Spleen (tissue), 11 donors: ENCODE data around the gene COG6. TPM values are rescaled to one million over a fixed set of nuclear protein-coding genes. Genes with fewer than 3 reads are reported as not detected.

Source experiments
- DNase-seq: peaks from one replicate; pipeline ENCODE4 v3.0.0-alpha.2; 2020
- H3K27ac ChIP-seq, 8 donors: fragments of 200-600 bp; sonication (generic) in 7 of 8; 1 replicate in 4 of 8; 2 replicates in 4 of 8; pipeline versions ENCODE4 v1.5.0 to v1.8.0; 2016 to 2021; ENCODE audit warnings: inconsistent platforms in 4 of 8, mild to moderate bottlenecking in 4 of 8, moderate library complexity in 1 of 8
- H3K27me3 ChIP-seq, 7 donors: fragments of 200-600 bp; sonication (generic) in 6 of 7; replicated peaks in 1 of 7; 1 replicate in 4 of 7; 2 replicates in 3 of 7; pipeline versions ENCODE4 v1.5.0 to v1.8.0; 2016 to 2021; ENCODE audit warnings: inconsistent platforms in 3 of 7, mild to moderate bottlenecking in 1 of 7
- H3K36me3 ChIP-seq, 6 donors: fragments of 200-600 bp; sonication (generic) in 5 of 6; 1 replicate in 4 of 6; 2 replicates in 2 of 6; pipeline versions ENCODE4 v1.5.0 to v1.8.0; 2016 to 2021; ENCODE audit warnings: inconsistent platforms in 2 of 6
- H3K4me1 ChIP-seq, 6 donors: fragments of 200-600 bp; sonication (generic) in 5 of 6; 1 replicate in 3 of 6; 2 replicates in 3 of 6; pipeline versions ENCODE4 v1.5.0 to v1.8.0; 2016 to 2021; ENCODE audit warnings: inconsistent platforms in 3 of 6
- H3K4me3 ChIP-seq, 8 donors: fragments of 200-600 bp; sonication (generic) in 7 of 8; 1 replicate in 4 of 8; 2 replicates in 4 of 8; pipeline versions ENCODE4 v1.5.0 to v1.8.0; 2016 to 2021; ENCODE audit warnings: inconsistent platforms in 4 of 8, mild to moderate bottlenecking in 4 of 8, moderate library complexity in 2 of 8
- H3K9me3 ChIP-seq, 8 donors: fragments of 200-600 bp; sonication (generic) in 7 of 8; 1 replicate in 4 of 8; 2 replicates in 4 of 8; pipeline versions ENCODE4 v1.5.0 to v1.8.0; 2016 to 2021; ENCODE audit warnings: inconsistent platforms in 4 of 8
- POLR2A ChIP-seq, 3 donors: fragments of 450-650 bp; IDR thresholded peaks; one replicate each; pipeline ENCODE4 v1.5.1; 2017; ENCODE audit warnings: antibody characterized with exemption in 3 of 3, mild to moderate bottlenecking in 1 of 3
- POLR2AphosphoS5 ChIP-seq, 3 donors: sonication (generic); formaldehyde crosslinking; IDR thresholded peaks; one replicate each; pipeline ENCODE4 v1.5.1; 2017; ENCODE audit warnings: antibody characterized with exemption in 3 of 3
- WGBS, 5 donors: extraction: QIAGEN DNeasy Blood & Tissue Kit in 3 of 5; methylation state at CpG; one replicate each; pipeline versions ENCODE4 v1.1.5 to v1.1.7; 2013 to 2018; 5-methylcytosine and 5-hydroxymethylcytosine counted together
- intact Hi-C: fragments of 100-400 bp; cut with DNase I; formaldehyde crosslinking; loops from one replicate; pipeline ENCODE4 v1.15.0; 2023; ENCODE audit warnings: low total_unique reads
- polyA plus RNA-seq, 3 donors: library from polyadenylated mRNA; stranded (reverse); fragments of 200-250 nt; gene quantifications; one replicate each; pipeline ENCODE4 v1.2.1, GENCODE V29; 2013
- total RNA-seq, 7 donors: library from RNA; depleted of rRNA in 3 of 7; stranded (reverse); fragments of >200 nt in 3 of 7; fragmentation: NEBNext Ultra II Directional in 4 of 7; extraction: Animal tissue kit (Norgen Biotek cat#: 25700) in 4 of 7; gene quantifications; one replicate each; pipeline versions ENCODE4 v1.1.0 to v1.2.1, GENCODE V29; 2016 to 2021
- TF ChIP-seq, protein P1 (sequence below), 11 experiments: fragments of 200-600 bp in 7 of 11; fragments of 450-650 bp in 4 of 11; sonication (generic) in 4 of 11; IDR thresholded peaks in 8 of 11; conservative IDR thresholded peaks in 3 of 11; 1 replicate in 7 of 11; 2 replicates in 4 of 11; pipeline versions ENCODE4 v1.4.0 to v1.8.0; 2016 to 2021; ENCODE audit warnings: antibody characterized with exemption in 11 of 11, inconsistent platforms in 4 of 11, mild to moderate bottlenecking in 1 of 11
- donor health status: healthy with polysubstance abuse.
- donor health status: DM: no; HTN: no; CAD: no; lungs with moderate emphysema.
- donor health status: DM: no; HTN: no; CAD: no.
- donor health status: Bipolar disorder and iron deficiency.
- donor health status: healthy.
- donor health status: DM: no; HTN: no; CAD: no.
- donor health status: DM: yes; HTN: yes; CAD: no.

Gene COG6
- total and polyA plus RNA-seq, 10 donors, result 5.7 to 41.9 (median 23.8) TPM

DNA sequence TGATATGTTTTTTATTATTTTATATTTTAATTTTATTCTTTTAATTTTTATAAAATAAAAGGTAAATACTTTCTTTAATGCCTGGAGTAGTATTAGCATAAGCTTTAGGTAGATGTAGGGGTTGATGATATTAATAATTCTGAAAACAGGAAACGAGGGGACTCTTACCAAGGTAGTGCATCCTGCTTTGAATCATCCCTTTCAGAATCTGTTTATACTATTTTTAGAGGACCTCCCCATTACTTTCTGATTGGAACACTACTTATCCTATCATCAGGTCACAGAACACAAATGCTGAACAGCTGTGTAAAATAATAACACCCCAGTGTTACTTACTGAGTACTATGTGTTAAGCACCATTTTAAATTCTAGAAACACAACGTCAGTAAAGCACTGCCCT lies 27.3 kb downstream of the COG6 start:
- Histone ChIP-seq H3K27ac (no peak overlapping the region), H3K27me3 (no peaks in the 10 kb centered on the region), H3K4me3 (no peak overlapping the region), H3K4me1 (peaks cover 0 to 12% (median 0%) of the 10 kb centered on the region in 6 donors), H3K9me3 (no peaks in the 10 kb centered on the region), H3K36me3 (peaks cover 2 to 70% (median 37%) of the 10 kb centered on the region in 6 donors)
- intact Hi-C loops, result loop anchor here (5.0 kb wide), 1 partner anchor 1095 kb away; no protein-coding TSS in a partner anchor
- DNase-seq, result no peak
- 57 to 84% (median 71%) methylated on average over 2 of the region's 2 CpGs for whole genome bisulfite sequencing, 5 donors
- no peak for TF ChIP-seq POLR2A (IDR thresholded peaks at IDR 0.05)
- TF ChIP-seq POLR2AphosphoS5 (IDR thresholded peaks at IDR 0.05), result no peak
- TF ChIP-seq, protein P1, sequence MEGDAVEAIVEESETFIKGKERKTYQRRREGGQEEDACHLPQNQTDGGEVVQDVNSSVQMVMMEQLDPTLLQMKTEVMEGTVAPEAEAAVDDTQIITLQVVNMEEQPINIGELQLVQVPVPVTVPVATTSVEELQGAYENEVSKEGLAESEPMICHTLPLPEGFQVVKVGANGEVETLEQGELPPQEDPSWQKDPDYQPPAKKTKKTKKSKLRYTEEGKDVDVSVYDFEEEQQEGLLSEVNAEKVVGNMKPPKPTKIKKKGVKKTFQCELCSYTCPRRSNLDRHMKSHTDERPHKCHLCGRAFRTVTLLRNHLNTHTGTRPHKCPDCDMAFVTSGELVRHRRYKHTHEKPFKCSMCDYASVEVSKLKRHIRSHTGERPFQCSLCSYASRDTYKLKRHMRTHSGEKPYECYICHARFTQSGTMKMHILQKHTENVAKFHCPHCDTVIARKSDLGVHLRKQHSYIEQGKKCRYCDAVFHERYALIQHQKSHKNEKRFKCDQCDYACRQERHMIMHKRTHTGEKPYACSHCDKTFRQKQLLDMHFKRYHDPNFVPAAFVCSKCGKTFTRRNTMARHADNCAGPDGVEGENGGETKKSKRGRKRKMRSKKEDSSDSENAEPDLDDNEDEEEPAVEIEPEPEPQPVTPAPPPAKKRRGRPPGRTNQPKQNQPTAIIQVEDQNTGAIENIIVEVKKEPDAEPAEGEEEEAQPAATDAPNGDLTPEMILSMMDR (IDR thresholded peaks at IDR 0.05 in 8 of 11, conservative IDR thresholded peaks at IDR 0.05 in 3 of 11), result no peak

DNA sequence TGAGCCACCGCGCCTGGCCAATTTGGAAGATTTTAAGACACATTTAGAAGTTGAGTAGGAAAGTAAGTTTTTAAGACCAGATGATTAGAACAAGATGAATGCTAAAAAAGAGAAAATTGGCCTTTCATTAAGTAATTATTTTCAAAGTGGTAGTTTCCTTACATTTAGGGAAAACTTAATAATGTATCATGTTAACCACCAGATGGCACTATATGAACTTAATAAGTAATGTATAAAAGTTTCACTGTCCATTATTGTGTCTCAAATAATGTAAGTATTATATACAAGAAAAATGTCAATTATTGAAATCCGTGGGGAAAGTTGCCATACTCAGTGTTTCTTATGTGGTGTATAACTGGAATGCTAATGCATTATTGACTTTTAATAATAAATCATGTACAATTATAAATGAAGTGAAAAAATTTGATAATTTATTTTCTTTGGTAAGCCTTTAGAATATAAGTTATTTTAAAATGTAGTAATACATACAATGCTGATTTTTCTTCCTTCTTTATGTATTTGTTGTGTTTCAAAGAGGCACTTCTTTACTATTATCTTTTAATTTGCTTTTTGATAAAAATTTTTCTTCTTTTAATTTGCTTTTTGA lies 29.2 kb downstream of the COG6 start:
- intact Hi-C loops, result loop anchor here (5.0 kb wide), 2 partner anchors 998 to 1093 kb away; no protein-coding TSS in a partner anchor
- TF ChIP-seq POLR2A (IDR thresholded peaks at IDR 0.05), result no peak
- TF ChIP-seq, protein P1 (IDR thresholded peaks at IDR 0.05 in 8 of 11, conservative IDR thresholded peaks at IDR 0.05 in 3 of 11), result peak in 9 of 11 experiments; percentile 13 to 70 (median 51)
- 67 to 75% (median 70%) methylated on average over 3 of the region's 3 CpGs for WGBS, 5 donors
- no peak overlapping the region for H3K27ac ChIP-seq
- H3K4me1 ChIP-seq, result peaks cover 0 to 12% (median 0%) of the 10 kb centered on the region in 6 donors
- DNase-seq, result no peak
- no peaks in the 10 kb centered on the region for H3K27me3 ChIP-seq
- H3K4me3 ChIP-seq, result no peak overlapping the region
- H3K36me3 ChIP-seq, result peaks cover 2 to 70% (median 31%) of the 10 kb centered on the region in 6 donors
- no peaks in the 10 kb centered on the region for H3K9me3 ChIP-seq

- WGBS, 5 donors, result 94 to 98% (median 95%) methylated on average over 1 of the region's 1 CpG
- DNase-seq, result no peak
- Histone ChIP-seq H3K9me3 (no peaks in the 10 kb centered on the region), H3K4me1 (peaks cover 0 to 12% (median 0%) of the 10 kb centered on the region in 6 donors), H3K4me3 (no peak overlapping the region), H3K36me3 (peaks cover under 1 to 67% (median 26%) of the 10 kb centered on the region in 6 donors), H3K27ac (no peak overlapping the region), H3K27me3 (no peaks in the 10 kb centered on the region)
- TF ChIP-seq POLR2A (IDR thresholded peaks at IDR 0.05) (no peak), POLR2AphosphoS5 (IDR thresholded peaks at IDR 0.05) (no peak)
- TF ChIP-seq, protein P1 (IDR thresholded peaks at IDR 0.05 in 8 of 11, conservative IDR thresholded peaks at IDR 0.05 in 3 of 11), result no peak
- intact Hi-C loops, result loop anchor here (5.0 kb wide), 1 partner anchor 997 kb away; no protein-coding TSS in a partner anchor
Measured at GRCh38 chr13:39685652-39686051, 30.2 kb downstream of the COG6 start.

GRCh38 chr13:39688278-39688677 lies 32.8 kb downstream of the COG6 start:
- TF ChIP-seq POLR2AphosphoS5 (IDR thresholded peaks at IDR 0.05), result no peak
- TF ChIP-seq, protein P1 (IDR thresholded peaks at IDR 0.05 in 8 of 11, conservative IDR thresholded peaks at IDR 0.05 in 3 of 11), result no peak
- TF ChIP-seq POLR2A (IDR thresholded peaks at IDR 0.05), result no peak
- peaks cover 0 to 40% (median 14%) of the 10 kb centered on the region in 6 donors for H3K36me3 ChIP-seq

More at GRCh38 chr13:39688278-39688677, 32.8 kb downstream of the COG6 start:
- Histone ChIP-seq H3K9me3 (no peaks in the 10 kb centered on the region), H3K27ac (no peak overlapping the region), H3K27me3 (no peaks in the 10 kb centered on the region), H3K4me3 (no peak overlapping the region), H3K4me1 (peaks cover 0 to 12% (median 0%) of the 10 kb centered on the region in 6 donors)
- DNase-seq, result no peak
- intact Hi-C loops, result loop anchor here (5.0 kb wide), 1 partner anchor 994 kb away; no protein-coding TSS in a partner anchor
- 64 to 77% (median 65%) methylated on average over 3 of the region's 3 CpGs for WGBS, 5 donors
